GM12891 (cell line): ENCODE results near the gene GALM.

Experiments used
- POLR2A ChIP-seq: IDR thresholded peaks from 2 replicates; pipeline ENCODE4 v1.6.1; 2011; ENCODE audit warnings: low read depth, low read length, control low read depth
- POLR2AphosphoS5 ChIP-seq: IDR thresholded peaks from 2 replicates; pipeline ENCODE4 v1.6.1; 2011; ENCODE audit warnings: low read depth, low read length, control low read depth
- POU2F2 ChIP-seq: IDR thresholded peaks from 2 replicates; pipeline ENCODE4 v1.6.1; 2011; ENCODE audit warnings: low read depth, mild to moderate bottlenecking, control low read depth, low read length, moderate library complexity
- TAF1 ChIP-seq: IDR thresholded peaks from 2 replicates; pipeline ENCODE4 v1.6.1; 2011; ENCODE audit warnings: low read depth, low read length, control low read depth

GRCh38 chr2:38712413-38712812, 46.5 kb downstream of the GALM start:
- no peak for TF ChIP-seq POLR2AphosphoS5
- no peak for TF ChIP-seq TAF1
- TF ChIP-seq POLR2A: no peak
- no peak for TF ChIP-seq POU2F2
